Measurements from ENCODE around the gene NOC2L.

NOC2L gene

GRCh38 chr1:932173-932510 is 26.9 kb downstream of the NOC2L start:
- TF ChIP-seq GATA1 (IDR thresholded peaks at IDR 0.05; ENCODE audit: low read depth, low read length) (no peak), POLR2A (IDR thresholded peaks at IDR 0.05; ENCODE audit: low read length) (no peak)
- no peak for DNase-seq

- no peak for DNase-seq
- TF ChIP-seq GATA1 (IDR thresholded peaks at IDR 0.05; ENCODE audit: low read depth, low read length) (no peak), POLR2A (IDR thresholded peaks at IDR 0.05; ENCODE audit: low read length) (no peak)
These were observed 27.5 kb downstream of the NOC2L start for GRCh38 chr1:931380-932172.

DNA sequence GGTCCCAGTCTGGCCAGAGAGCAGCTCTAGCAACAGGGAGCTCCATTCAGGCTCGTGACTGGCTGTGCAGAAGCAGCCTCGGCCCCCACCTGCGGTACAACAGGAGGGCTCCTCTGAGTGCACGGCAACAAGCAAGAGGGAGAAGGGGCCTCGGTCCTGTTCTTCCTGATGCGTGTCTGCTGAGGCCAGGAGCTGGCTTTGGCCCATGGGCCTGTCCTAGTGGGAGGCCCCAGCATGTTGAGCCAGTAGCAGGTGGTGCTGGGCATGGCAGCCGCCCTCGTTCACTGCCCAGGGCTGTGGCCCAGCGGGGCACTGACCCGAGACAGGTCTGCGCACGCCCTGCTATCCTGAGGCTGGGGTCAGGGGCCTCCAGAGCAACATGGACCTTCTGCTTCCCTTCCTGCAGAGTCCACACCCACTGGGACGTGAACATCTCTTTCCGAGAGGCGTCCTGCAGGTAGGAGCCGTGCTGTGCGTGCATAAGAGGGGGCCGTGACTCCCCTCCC is 28.4 kb downstream of the NOC2L start:
- TF ChIP-seq GATA1 (IDR thresholded peaks at IDR 0.05; ENCODE audit: low read depth, low read length) (no peak), POLR2A (IDR thresholded peaks at IDR 0.05; ENCODE audit: low read length) (no peak)
- DNase-seq: no peak

DNA sequence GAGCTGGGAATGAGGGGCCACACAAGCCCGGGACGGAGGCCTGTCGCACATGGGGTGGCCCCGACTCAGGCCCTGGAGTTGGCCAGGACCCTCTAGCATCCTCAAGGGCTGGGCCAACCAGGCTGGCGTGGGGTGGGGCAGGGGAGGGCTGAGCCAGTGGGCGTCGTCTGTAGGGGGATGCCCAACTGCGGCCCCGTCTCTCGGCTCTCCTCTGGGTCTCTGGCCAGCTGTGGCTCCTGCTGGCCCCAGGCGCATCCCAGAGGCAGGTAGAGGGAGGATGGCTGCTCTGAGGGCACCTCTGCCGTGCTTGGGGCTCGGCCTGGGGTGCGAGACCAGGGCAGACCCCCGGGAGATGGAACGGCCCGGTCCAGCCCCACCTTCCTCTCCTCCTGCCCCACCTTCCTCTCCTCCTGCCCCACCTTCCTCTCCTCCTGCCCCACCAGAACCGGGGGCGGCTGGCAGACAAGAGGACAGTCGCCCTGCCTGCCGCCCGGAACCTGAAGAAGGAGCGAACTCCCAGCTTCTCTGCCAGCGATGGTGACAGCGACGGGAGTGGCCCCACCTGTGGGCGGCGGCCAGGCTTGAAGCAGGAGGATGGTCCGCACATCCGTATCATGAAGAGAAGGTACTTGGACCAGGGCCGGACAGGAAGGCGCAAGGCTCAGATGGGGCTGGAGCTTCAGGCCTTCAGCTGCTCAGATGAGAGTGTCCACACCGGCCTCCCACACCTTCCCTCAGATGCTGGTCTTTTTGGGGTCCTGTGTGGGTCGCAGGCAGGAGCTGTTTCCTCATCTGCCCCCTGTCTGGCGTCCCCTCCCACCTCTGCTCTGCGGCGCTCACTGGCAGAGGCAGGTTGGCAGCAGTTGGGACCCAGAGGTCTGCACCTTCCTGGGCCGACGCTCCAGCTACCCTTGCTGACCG is 29.1 kb downstream of the NOC2L start:
- no peak for DNase-seq
- no peak for TF ChIP-seq POLR2A (IDR thresholded peaks at IDR 0.05; ENCODE audit: low read length)
- TF ChIP-seq GATA1 (IDR thresholded peaks at IDR 0.05; ENCODE audit: low read depth, low read length): no peak

DNA sequence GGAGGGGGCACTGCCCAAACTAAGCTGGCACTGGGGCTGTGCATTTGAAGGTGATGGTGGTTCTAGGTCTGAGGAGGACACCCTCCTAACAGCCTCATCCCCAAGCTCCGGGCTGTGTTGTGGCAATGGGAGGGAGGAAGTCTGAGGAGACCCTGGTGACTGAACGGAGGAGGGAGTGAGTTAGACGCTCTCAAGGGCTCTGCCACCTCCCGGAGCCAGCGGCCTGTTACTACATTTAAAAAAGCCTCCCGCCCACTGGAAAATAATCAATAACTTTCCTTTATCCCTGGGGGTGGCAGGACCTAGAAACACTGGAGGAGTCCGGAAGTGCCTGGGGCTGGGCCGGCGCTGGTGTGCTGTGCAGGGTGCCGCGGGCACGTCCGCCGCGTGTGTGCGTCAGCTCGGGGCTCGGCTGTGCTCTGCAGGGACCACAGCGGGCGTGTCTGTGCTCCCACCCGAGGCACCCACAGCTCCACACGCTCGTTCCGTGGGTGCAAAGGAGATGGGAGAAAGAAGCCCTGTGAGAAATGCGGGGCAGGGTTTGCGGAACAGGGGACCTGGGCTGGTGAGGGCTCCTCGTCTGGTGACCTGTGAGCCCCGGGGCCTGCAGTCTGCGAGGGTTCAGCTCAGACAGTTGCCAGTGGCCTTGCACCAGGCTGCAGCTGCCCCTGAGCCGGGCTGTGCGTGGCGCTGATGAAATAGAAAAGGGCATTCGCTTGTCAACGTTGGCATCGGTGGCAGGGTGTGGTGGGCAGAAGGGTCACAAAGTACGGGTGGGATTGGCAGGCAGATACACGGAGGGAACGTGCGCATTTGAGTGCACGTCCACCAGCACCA is 30.0 kb downstream of the NOC2L start:
- DNase-seq: no peak
- no peak for TF ChIP-seq POLR2A (IDR thresholded peaks at IDR 0.05; ENCODE audit: low read length)

- TF ChIP-seq POLR2A (IDR thresholded peaks at IDR 0.05; ENCODE audit: low read length): no peak
- TF ChIP-seq GATA1 (IDR thresholded peaks at IDR 0.05; ENCODE audit: low read depth, low read length): no peak
- DNase-seq: no peak
These were observed 31.3 kb downstream of the NOC2L start for GRCh38 chr1:927748-928147.

DNA sequence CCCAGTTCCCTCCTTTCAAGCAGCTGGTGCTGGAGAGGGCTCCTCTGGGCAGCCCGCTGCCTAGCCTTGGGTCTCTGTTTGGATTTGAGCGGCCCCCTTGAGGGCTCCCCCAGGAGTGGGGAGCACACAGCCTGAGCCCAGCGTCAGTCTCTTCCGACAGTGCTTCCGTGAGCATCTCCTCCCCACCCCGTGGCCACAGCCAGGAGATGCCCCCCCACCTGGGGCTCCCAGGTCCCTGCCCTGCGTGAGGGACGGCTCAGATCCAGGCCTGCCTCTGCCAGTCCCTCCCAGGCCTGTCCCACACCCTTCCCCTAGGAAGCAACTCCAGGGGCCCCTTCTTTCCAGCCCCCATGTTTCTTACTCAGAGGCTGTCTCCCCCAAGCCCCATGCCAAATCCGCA is 31.8 kb downstream of the NOC2L start:
- TF ChIP-seq GATA1 (IDR thresholded peaks at IDR 0.05; ENCODE audit: low read depth, low read length) (no peak), POLR2A (IDR thresholded peaks at IDR 0.05; ENCODE audit: low read length) (no peak)
- DNase-seq: no peak

DNA sequence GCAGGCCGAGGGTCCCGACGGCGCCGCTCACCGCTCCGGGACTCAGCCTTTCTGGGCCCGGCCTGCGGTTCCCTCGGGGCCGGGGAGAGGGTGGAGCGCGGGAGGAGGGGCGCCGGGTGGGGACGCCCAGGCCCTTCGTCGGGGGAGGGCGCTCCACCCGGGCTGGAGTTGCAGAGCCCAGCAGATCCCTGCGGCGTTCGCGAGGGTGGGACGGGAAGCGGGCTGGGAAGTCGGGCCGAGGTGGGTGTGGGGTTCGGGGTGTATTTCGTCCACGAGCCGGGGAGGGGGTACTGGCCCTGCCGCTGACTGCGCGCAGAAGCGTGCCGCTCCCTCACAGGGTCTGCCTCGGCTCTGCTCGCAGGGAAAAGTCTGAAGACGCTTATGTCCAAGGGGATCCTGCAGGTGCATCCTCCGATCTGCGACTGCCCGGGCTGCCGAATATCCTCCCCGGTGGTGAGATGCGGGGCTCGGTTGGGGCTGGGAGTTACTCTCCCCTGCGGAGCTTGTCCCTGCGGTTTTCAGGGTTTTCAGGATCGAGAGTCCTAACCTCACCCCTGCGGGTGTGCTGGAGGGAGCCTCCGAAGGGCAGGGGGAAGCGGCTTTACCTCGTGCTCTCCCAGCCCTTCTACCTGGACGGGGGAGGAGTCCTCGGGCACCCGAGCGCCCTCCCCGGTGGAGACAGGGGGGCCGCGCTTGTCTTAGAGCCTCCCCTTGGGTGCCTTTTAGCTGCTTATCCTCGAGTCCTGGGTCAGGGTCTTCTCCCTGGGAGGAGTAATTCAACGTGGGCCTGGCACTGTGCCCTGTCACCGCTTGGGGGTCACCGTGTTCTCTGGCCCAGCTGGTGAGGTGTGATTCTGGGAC is 33.3 kb downstream of the NOC2L start:
- TF ChIP-seq GATA1 (IDR thresholded peaks at IDR 0.05; ENCODE audit: low read depth, low read length) (no peak), POLR2A (IDR thresholded peaks at IDR 0.05; ENCODE audit: low read length) (no peak)
- no peak for DNase-seq

DNA sequence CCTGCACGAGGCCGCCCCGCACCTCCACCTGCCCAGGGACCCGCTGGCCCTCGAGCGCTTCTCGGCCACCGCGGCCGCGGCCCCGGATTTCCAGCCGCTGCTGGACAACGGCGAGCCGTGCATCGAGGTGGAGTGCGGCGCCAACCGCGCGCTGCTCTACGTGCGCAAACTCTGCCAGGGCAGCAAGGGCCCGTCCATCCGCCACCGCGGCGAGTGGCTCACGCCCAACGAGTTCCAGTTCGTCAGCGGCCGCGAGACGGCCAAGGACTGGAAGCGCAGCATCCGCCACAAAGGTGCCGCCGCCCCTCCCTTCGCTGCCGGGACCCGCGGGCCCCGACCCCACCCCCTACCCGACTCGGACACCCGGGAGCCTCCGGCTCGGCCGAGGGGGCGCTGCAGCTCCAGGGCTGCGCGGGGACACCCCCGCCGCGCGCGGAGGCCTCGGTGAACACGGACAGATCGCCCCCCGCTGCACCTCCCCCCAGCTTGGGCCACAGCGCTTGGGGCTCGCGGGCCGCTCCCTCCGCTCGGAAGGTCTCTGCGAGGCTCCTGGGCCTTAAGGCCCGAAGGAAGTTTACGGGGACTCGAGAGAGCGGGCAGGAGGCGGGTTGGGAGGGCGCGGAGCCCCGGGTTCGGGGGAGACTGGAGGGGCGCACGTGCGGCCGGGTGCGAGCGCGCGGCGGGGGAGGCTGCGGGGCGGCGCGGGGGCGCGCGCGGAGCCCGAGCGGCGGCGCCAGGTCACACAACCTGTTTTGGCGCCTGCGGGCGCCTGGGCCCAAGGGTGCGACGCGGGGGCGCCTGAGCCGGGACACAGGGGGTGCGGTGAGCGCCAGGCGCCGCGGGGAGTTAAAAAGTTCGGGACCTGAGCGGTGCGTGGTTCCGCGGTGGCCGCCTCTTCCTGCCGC is 34.1 kb downstream of the NOC2L start:
- DNase-seq: no peak
- TF ChIP-seq POLR2A (IDR thresholded peaks at IDR 0.05; ENCODE audit: low read length) (no peak), GATA1 (IDR thresholded peaks at IDR 0.05; ENCODE audit: low read depth, low read length) (no peak)

DNA sequence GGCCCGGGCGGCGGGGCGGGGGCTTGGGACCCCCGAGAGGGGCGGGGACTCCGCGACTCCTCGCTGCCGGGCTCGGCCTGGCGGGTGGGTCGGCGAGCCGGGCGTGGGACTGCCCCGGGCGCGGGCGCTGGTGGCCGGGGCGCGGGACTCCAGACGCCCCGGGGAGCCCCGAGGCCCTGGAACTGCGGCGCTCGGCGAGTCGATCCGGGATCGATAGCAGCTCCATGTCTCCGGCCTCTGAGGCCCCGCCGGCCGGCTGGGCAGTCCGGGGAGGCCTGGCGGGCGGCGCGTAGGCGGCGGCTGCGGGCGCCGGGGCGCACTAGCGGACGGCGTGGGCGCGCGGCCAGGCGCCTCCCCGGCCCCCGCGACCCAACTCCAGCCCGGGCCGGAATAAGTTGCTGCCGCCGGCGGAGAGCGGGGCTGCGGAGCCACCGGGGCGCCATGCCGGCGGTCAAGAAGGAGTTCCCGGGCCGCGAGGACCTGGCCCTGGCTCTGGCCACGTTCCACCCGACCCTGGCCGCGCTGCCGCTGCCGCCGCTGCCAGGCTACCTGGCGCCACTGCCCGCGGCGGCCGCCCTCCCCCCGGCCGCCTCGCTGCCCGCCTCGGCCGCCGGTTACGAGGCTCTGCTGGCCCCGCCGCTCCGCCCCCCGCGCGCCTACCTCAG is 34.9 kb downstream of the NOC2L start:
- TF ChIP-seq GATA1 (IDR thresholded peaks at IDR 0.05; ENCODE audit: low read depth, low read length): no peak
- TF ChIP-seq POLR2A (IDR thresholded peaks at IDR 0.05; ENCODE audit: low read length): no peak
- no peak for DNase-seq

- peak; percentile 44 to 55 for DNase-seq
- TF ChIP-seq GATA1 (IDR thresholded peaks at IDR 0.05; ENCODE audit: low read depth, low read length) (no peak), POLR2A (IDR thresholded peaks at IDR 0.05; ENCODE audit: low read length) (no peak)
These were observed 35.7 kb downstream of the NOC2L start, which contains the start of gene SAMD11 for GRCh38 chr1:923131-923990. SAMD11 (plus strand) TSS chr1:923923; CDS start chr1:924432, 509 bp downstream.
